GM13977 (cell line): ENCODE results near the gene KCNH1.
A peak's percentile ranks its signal among the peaks of the same experiment; 100 is the strongest.

Experiments used
- DNase-seq: peaks from one replicate; pipeline ENCODE4 v3.0.0; 2012; ENCODE audit warnings: low spot score
- in situ Hi-C: fragments of 300-500 bp; cut with MboI; formaldehyde crosslinking; loops from one replicate; pipeline ENCODE4 v1.12.0; 2022; ENCODE audit warnings: low sequenced_read_pairs, low pct_unique_long_range_greater_than_20kb, mixed read lengths, inconsistent platforms; ENCODE audit not compliant: unreplicated experiment
- TF ChIP-seq, protein P1 (sequence below): IDR thresholded peaks from 2 replicates; pipeline ENCODE4 v1.5.1; 2012; ENCODE audit warnings: mild to moderate bottlenecking, control low read depth; ENCODE audit not compliant: insufficient read depth; ENCODE audit errors: extremely low read depth, missing control alignments

The KCNH1 gene

DNA sequence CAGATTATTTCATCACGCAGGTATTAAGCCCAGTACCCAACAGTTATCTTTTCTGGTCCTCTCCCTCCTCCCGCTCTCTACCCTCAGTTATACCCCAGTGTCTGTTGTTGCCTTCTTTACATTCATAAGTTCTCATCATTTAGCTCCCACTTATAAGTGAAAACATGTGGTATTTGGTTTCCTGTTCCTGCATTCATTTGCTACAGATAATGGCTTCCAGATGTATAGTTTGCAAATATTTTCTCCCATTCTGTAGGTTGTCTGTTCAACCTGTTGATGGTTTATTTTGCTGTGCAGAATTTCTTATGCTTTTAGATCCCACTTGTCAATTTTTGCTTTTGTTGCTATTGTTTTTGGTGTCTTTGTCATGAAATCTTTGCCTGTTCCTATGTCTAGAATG is 21.1 kb upstream of the KCNH1 start:
- in situ Hi-C loops = no loop called here
- TF ChIP-seq, protein P1, sequence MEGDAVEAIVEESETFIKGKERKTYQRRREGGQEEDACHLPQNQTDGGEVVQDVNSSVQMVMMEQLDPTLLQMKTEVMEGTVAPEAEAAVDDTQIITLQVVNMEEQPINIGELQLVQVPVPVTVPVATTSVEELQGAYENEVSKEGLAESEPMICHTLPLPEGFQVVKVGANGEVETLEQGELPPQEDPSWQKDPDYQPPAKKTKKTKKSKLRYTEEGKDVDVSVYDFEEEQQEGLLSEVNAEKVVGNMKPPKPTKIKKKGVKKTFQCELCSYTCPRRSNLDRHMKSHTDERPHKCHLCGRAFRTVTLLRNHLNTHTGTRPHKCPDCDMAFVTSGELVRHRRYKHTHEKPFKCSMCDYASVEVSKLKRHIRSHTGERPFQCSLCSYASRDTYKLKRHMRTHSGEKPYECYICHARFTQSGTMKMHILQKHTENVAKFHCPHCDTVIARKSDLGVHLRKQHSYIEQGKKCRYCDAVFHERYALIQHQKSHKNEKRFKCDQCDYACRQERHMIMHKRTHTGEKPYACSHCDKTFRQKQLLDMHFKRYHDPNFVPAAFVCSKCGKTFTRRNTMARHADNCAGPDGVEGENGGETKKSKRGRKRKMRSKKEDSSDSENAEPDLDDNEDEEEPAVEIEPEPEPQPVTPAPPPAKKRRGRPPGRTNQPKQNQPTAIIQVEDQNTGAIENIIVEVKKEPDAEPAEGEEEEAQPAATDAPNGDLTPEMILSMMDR = no peak
- DNase-seq = no peak

DNA sequence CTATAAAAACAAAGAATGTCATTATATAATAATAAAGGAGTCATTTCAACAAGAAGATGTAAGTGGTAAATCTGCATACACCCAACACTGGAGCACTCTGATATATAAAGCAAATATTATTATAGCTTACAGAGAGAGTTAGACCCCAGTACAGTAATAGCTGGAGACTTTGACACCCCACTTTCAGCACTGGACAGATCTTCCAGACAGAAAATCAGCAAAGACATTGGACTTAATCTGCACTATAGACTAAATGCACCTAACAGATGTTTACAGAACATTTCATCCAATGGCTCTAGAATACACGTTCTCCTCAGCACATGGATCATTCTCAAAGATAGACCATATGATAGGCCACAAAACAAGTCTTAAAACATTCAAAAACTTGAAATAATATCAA is 20.0 kb upstream of the KCNH1 start:
- in situ Hi-C loops = no loop called here
- DNase-seq = no peak
- TF ChIP-seq, protein P1 = no peak

DNA sequence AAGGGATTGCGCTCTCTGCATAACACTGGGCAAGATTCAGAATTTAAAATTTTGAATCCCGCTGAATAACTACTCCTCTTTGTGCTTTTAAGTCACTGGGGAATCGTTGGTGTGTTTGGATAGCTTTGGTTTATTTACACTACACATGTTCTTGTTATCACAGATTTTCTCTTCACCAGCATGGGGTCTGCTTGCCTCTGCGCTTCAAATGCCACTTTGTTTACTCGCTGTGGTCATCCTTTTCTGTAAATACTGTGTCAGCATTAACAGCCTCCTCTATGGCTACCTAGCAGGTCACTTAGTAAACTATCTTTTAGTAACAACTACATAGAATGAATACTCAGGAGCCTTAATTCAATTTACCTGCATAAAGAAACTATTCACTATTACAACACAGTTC is 14.4 kb upstream of the KCNH1 start:
- no peak for DNase-seq
- in situ Hi-C loops = loop anchor here (25.0 kb wide), 2 partner anchors 561 to 736 kb away; no protein-coding TSS in a partner anchor
- TF ChIP-seq, protein P1 = no peak

DNA sequence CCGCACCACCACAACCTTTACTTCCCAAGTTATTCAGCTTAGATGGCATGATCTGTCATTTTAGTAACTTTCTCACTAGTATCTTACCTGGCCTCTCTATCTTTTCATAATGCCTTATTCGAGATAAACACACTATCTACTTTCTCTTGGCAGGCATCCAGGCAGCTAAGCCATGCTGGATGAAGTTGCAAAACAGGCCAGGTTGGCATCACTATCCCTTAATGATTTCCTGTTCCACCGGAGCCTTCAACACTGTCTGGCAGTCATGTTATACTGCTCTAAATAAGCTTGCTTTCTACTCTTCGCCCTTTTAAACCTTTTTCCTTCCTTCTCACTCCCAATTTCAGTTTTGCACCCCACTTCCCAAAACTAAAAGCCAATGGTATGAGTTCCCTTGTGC is 12.0 kb upstream of the KCNH1 start:
- TF ChIP-seq, protein P1 = no peak
- no peak for DNase-seq
- in situ Hi-C loops = loop anchor here (25.0 kb wide), 2 partner anchors 559 to 734 kb away; no protein-coding TSS in a partner anchor

DNA sequence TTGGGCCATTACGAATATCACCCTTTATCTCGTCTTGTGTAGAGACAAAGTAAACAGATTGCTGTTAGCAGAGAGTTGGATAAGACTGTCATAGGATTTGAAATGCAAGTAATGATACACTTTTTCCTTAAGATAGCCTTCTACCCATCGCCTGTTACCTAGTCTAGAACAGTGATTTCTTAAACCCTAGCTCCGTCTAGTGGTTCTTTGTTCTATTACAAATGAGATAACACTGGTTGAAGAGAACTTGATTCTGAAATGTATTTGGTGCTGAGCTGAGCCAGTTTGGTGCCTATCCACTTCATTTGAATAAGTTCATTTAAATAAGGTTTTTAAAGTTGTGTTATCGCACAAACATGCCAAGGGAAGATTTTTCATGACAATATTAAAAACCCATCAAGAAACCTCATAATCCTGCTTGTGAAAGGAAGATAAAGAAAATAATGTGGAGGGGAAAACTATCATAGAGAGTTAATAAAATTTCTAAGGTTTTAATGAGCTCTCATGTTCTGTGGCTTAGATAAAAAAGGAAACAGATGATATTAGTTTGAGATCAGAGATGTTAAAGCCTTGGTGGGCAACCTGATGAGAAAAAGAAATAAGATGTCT is 1.5 kb upstream of the KCNH1 start:
- TF ChIP-seq, protein P1 = peak; percentile 59
- in situ Hi-C loops = loop anchor here (25.0 kb wide), 2 partner anchors 548 to 723 kb away; no protein-coding TSS in a partner anchor
- DNase-seq = peak; percentile 52

DNA sequence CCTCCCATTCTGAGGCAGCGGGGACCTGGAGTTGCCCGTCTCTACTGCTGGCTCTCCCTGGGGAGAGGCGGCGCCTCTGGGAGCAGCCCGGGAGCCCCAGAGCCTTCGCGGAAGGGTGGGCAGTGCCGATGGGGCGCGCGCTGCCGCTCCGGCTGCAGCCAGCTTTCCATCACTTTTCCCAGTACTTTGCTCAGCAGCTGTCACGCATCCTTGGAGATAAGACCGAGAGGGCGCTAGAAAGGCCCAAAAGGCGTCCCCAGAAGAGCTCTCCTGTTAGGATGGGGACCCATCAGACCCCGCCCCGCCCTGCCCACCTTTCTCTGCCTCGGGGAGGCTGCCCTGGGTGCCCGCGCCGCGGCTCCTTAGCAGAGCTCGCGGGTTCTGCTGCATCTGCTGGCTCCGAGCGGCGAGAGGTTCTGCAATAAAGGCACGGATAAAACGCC is 534 bp downstream of the KCNH1 start:
- no peak for DNase-seq
- TF ChIP-seq, protein P1 = no peak
- in situ Hi-C loops = loop anchor here (25.0 kb wide), 2 partner anchors 546 to 721 kb away; no protein-coding TSS in a partner anchor
